ENCODE results near the gene PXMP4.
A peak's percentile ranks its signal among the peaks of the same experiment; 100 is the strongest.
"Not testable (repeated sequence)": the region's sequence is repeated elsewhere in the genome, so short reads cannot be mapped to it uniquely, and the experiment has no call there.

Gene PXMP4

GRCh38 chr20:33701629-33702450 is 18.3 kb downstream of the PXMP4 start:
- DNase-seq: no peak

GRCh38 chr20:33700696-33701441 is 19.2 kb downstream of the PXMP4 start:
- not testable (repeated sequence) for DNase-seq

GRCh38 chr20:33698966-33699365 is 21.1 kb downstream of the PXMP4 start:
- not testable (repeated sequence) for DNase-seq

GRCh38 chr20:33697129-33697528 is 23.0 kb downstream of the PXMP4 start:
- DNase-seq: no peak

GRCh38 chr20:33696448-33696847 is 23.7 kb downstream of the PXMP4 start:
- no peak for DNase-seq

GRCh38 chr20:33694639-33695012 is 25.5 kb downstream of the PXMP4 start:
- DNase-seq: no peak

GRCh38 chr20:33693741-33694638 is 26.1 kb downstream of the PXMP4 start:
- no peak for DNase-seq

- DNase-seq: no peak
Measured at GRCh38 chr20:33693289-33693688, 26.8 kb downstream of the PXMP4 start.

GRCh38 chr20:33689973-33690372 is 30.1 kb downstream of the PXMP4 start:
- peak; percentile 54 for DNase-seq

GRCh38 chr20:33689493-33689892 is 30.6 kb downstream of the PXMP4 start:
- no peak for DNase-seq

- no peak for DNase-seq
Measured at GRCh38 chr20:33688938-33689424, 31.1 kb downstream of the PXMP4 start.

- no peak for DNase-seq
Measured at GRCh38 chr20:33687993-33688937, 31.8 kb downstream of the PXMP4 start.

- peak; percentile 78 for DNase-seq
Measured at GRCh38 chr20:33687370-33687915, 32.7 kb downstream of the PXMP4 start.

- no peak for DNase-seq
Measured at GRCh38 chr20:33686984-33687366, 33.1 kb downstream of the PXMP4 start.

- peak; percentile 97 for DNase-seq
Measured at GRCh38 chr20:33686100-33686983, 33.8 kb downstream of the PXMP4 start, which contains the start of gene E2F1. Gene E2F1 (minus strand): TSS chr20:33686385. CDS start chr20:33686264, 121 bp downstream.

GRCh38 chr20:33685328-33686099 is 34.6 kb downstream of the PXMP4 start:
- peak; percentile 43 for DNase-seq

- no peak for DNase-seq
Measured at GRCh38 chr20:33684533-33685327, 35.4 kb downstream of the PXMP4 start.

GRCh38 chr20:33681728-33682353 is 38.3 kb downstream of the PXMP4 start:
- no peak for DNase-seq

Measured in suppressor macrophage treated with lipopolysaccharide for 4 hours (primary cell).